Glutamatergic neuron (in vitro differentiated cells): ENCODE measurements around the gene AASDH. TPM values are rescaled to one million over a fixed set of nuclear protein-coding genes. Genes with fewer than 3 reads are reported as not detected.

Experiments used
- DNase-seq: peaks from one replicate; pipeline ENCODE4 v3.0.0; 2022
- H3K27ac Mint-ChIP-seq: one replicate; pipeline ENCODE4 v1.8.0; 2020; ENCODE audit warnings: mild to moderate bottlenecking, mixed read lengths, inconsistent platforms; ENCODE audit not compliant: unreplicated experiment
- H3K27me3 Mint-ChIP-seq: one replicate; pipeline ENCODE4 v1.8.0; 2020; ENCODE audit warnings: mild to moderate bottlenecking, moderate library complexity, mixed read lengths, inconsistent platforms; ENCODE audit not compliant: unreplicated experiment
- H3K36me3 Mint-ChIP-seq: one replicate; pipeline ENCODE4 v1.8.0; 2020; ENCODE audit warnings: mild to moderate bottlenecking, mixed read lengths, inconsistent platforms; ENCODE audit not compliant: unreplicated experiment
- H3K4me1 Mint-ChIP-seq: one replicate; pipeline ENCODE4 v1.8.0; 2020; ENCODE audit warnings: mild to moderate bottlenecking, low read depth, mixed read lengths, inconsistent platforms; ENCODE audit not compliant: unreplicated experiment
- H3K4me3 Mint-ChIP-seq: one replicate; pipeline ENCODE4 v1.8.0; 2020; ENCODE audit warnings: mild to moderate bottlenecking, mixed read lengths, inconsistent platforms; ENCODE audit not compliant: unreplicated experiment
- H3K9me3 Mint-ChIP-seq: one replicate; pipeline ENCODE4 v1.8.0; 2020; ENCODE audit warnings: mild to moderate bottlenecking, moderate library complexity, mixed read lengths, inconsistent platforms; ENCODE audit not compliant: unreplicated experiment
- total RNA-seq: library from RNA; stranded (reverse); fragmentation: NEBNext Ultra II Directional; extraction: Animal tissue kit (Norgen Biotek cat#: 25700); gene quantifications from one replicate; pipeline ENCODE4 v1.2.1, GENCODE V29; 2021; ENCODE audit not compliant: unreplicated experiment
- TF ChIP-seq, protein P1 (sequence below): fragments of 200-600 bp; sonication (generic); IDR thresholded peaks from one replicate; pipeline ENCODE4 v1.5.0; 2021; ENCODE audit not compliant: partially characterized antibody, unreplicated experiment

Gene AASDH
- total RNA-seq, 1 donor from 2014 or later, result 12.1 TPM

DNA sequence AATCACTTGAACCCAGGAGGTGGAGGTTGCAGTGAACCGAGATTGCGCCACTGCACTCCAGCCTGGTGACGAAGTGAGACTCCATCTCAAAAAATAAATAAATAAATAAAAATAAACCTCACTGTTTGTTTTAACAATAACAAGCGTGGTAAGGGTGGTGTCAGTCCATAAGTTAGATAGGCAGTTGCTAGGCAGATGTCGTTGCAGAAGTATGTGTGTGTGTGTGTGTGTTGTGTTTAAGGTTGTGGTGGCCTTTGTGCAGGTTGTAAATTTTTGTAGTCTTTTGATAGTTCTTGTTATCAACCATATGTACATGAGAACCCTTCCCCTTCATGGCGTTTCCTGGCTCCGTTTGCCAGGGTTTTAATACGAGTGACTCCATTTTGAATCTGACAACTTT, 4.0 kb upstream of the AASDH start:
- Mint-ChIP-seq H3K27me3 (peaks cover 7% of the 10 kb centered on the region), H3K4me3 (no peak overlapping the region), H3K4me1 (peaks cover 3% of the 10 kb centered on the region), H3K36me3 (no peaks in the 10 kb centered on the region), H3K27ac (no peak overlapping the region), H3K9me3 (peaks cover 9% of the 10 kb centered on the region)
- DNase-seq, result no peak
- TF ChIP-seq, protein P1, sequence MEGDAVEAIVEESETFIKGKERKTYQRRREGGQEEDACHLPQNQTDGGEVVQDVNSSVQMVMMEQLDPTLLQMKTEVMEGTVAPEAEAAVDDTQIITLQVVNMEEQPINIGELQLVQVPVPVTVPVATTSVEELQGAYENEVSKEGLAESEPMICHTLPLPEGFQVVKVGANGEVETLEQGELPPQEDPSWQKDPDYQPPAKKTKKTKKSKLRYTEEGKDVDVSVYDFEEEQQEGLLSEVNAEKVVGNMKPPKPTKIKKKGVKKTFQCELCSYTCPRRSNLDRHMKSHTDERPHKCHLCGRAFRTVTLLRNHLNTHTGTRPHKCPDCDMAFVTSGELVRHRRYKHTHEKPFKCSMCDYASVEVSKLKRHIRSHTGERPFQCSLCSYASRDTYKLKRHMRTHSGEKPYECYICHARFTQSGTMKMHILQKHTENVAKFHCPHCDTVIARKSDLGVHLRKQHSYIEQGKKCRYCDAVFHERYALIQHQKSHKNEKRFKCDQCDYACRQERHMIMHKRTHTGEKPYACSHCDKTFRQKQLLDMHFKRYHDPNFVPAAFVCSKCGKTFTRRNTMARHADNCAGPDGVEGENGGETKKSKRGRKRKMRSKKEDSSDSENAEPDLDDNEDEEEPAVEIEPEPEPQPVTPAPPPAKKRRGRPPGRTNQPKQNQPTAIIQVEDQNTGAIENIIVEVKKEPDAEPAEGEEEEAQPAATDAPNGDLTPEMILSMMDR, result no peak

DNA sequence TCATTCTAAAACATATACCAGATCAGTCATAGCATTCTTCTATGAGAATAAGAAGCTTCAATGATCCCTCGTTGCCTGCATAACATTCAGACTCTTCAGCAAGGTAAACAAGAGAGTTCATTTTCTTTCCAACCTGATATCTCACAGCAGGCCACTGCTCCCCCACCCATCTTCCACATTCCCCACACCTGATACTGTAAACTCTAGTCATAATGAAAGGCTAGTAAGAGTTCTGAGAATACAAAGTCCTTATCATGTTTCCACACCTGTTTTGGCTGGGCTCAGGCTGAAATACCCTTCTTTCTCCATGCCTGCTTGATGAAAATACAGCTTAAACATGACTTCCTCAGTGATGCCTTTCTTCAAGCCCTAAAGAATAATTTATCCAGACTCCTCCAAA, 2.3 kb upstream of the AASDH start:
- Mint-ChIP-seq H3K27ac (peak overlapping the region; percentile 44), H3K4me1 (peaks cover 3% of the 10 kb centered on the region), H3K9me3 (peaks cover 9% of the 10 kb centered on the region), H3K36me3 (no peaks in the 10 kb centered on the region), H3K4me3 (peak overlapping the region; percentile 44), H3K27me3 (peaks cover 5% of the 10 kb centered on the region)
- TF ChIP-seq, protein P1, result no peak
- no peak for DNase-seq

DNA sequence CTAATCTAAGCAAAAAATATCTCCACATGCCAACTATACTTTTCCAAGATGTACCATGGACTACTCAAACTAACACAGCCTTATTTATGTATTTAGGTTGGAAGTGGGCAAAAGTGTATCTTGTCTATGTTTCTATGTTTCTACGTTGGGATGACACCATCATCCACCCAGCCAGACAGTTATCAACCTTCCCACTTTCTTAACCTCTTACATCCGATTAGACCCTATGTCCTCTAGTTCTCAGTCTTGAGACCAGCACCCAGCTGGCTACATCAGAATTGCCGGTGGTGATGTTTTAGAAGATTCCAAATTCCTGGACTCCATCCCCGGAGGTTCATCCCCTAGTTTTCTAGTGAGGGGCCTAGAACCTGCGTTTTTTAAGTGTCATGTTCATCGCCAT, 1.0 kb upstream of the AASDH start:
- no peak for DNase-seq
- H3K4me3 Mint-ChIP-seq, result peak overlapping the region; percentile 94
- H3K4me1 Mint-ChIP-seq, result peaks cover 3% of the 10 kb centered on the region
- H3K27me3 Mint-ChIP-seq, result peaks cover 5% of the 10 kb centered on the region
- peak overlapping the region; percentile 88 for H3K27ac Mint-ChIP-seq
- H3K9me3 Mint-ChIP-seq, result peaks cover 9% of the 10 kb centered on the region
- TF ChIP-seq, protein P1, result no peak
- no peaks in the 10 kb centered on the region for H3K36me3 Mint-ChIP-seq

DNA sequence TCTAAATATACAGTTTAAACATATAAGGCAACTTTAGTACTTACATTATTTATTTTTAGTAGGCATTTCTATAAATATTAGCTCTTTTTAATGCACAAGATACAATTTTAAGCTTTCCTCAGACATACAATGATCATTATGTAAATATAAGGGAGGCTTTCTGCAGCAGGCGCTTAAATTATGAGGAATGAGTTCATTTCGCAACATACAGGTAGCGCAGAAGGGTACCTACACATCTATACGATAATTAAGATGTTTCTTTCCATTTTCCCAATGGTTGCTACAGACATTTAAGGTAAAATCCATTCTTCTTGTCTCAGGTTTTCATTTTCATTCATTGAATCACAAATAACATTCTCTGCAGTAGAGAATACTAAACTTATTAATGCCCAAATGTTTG, 1.2 kb downstream of the AASDH start:
- TF ChIP-seq, protein P1, result no peak
- peak overlapping the region; percentile 57 for H3K4me3 Mint-ChIP-seq
- H3K4me1 Mint-ChIP-seq, result peaks cover 3% of the 10 kb centered on the region
- no peak overlapping the region for H3K27ac Mint-ChIP-seq
- H3K9me3 Mint-ChIP-seq, result peaks cover 9% of the 10 kb centered on the region
- no peak for DNase-seq
- H3K36me3 Mint-ChIP-seq, result no peaks in the 10 kb centered on the region
- H3K27me3 Mint-ChIP-seq, result peaks cover 5% of the 10 kb centered on the region

DNA sequence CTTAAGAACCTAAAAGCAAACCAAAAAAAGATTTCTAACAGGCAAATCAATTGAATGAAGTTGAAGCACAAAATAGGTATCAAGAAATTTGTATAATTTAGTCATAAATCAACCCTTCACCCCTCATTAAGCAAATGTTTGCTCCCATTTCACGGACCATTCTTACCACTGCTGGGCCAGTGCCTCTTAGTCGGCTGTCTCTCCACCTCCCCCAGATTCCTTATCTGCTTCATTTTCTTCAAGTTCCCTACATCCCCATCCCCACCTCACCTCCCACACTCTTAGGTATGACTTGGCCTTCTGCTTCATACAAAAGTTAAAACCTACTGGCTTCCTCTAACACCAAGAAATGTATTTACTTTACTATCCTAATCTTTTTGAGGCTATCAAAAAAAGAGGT, 11.8 kb downstream of the AASDH start:
- H3K27me3 Mint-ChIP-seq, result no peaks in the 10 kb centered on the region
- H3K4me3 Mint-ChIP-seq, result no peak overlapping the region
- DNase-seq, result no peak
- peaks cover 4% of the 10 kb centered on the region for H3K4me1 Mint-ChIP-seq
- no peaks in the 10 kb centered on the region for H3K36me3 Mint-ChIP-seq
- no peaks in the 10 kb centered on the region for H3K9me3 Mint-ChIP-seq
- TF ChIP-seq, protein P1, result no peak
- H3K27ac Mint-ChIP-seq, result no peak overlapping the region
